PFSK-1 (cell line): ENCODE results near the gene RUBCN.

ENCODE experiments used
- POLR2AphosphoS5 ChIP-seq: IDR thresholded peaks from 2 replicates; pipeline ENCODE4 v1.6.1; 2012; ENCODE audit warnings: low read depth, mild to moderate bottlenecking, control low read depth, low read length, moderate library complexity
- SIN3A ChIP-seq: IDR thresholded peaks from 2 replicates; pipeline ENCODE4 v1.6.1; 2012; ENCODE audit warnings: mild to moderate bottlenecking, low read length, moderate library complexity, borderline replicate concordance; ENCODE audit not compliant: insufficient read depth
- TAF1 ChIP-seq: IDR thresholded peaks from 2 replicates; pipeline ENCODE4 v1.6.1; 2012; ENCODE audit warnings: low read length, control low read depth, borderline replicate concordance; ENCODE audit not compliant: insufficient read depth

DNA sequence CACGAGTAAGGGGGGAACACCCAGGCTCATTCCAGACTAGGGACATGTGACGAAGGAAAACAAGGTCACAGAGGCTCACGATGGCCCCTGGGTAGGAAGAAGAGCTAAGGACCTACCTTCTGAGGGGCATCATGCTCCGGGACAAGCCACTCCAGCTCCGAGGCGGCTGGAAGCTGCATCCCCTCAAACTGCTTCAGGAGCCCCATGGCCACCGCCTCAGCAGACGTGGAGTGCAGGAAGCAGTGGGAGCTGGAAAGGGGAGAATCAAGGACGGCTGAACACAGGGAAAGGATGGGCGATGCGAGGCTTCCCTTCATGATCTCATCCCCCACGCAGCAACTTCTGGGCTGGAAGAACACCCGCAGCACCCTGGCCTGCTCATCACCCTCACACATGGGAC, 53.5 kb downstream of the RUBCN start:
- TF ChIP-seq TAF1 = no peak
- no peak for TF ChIP-seq SIN3A
- TF ChIP-seq POLR2AphosphoS5 = no peak
